Measurements from ENCODE around the gene SLC4A3. TPM values are rescaled to one million over a fixed set of nuclear protein-coding genes. Genes with fewer than 3 reads are reported as not detected.

Gene SLC4A3
- total and polyA plus RNA-seq, 2 of the 13 experiments (the other 11 are each of a cell fraction or from before 2014, with no cell fraction given): 0.18 to 0.95 TPM

GRCh38 chr2:219642465-219643083 is 15.1 kb downstream of the SLC4A3 start (continued):
- TF ChIP-seq SNAPC4 (CRISPR knock-in tag; IDR thresholded peaks at IDR 0.05): 0 out of 2 replicates have a peak, but pooled peaks have one; percentile 31
- peak; percentile 48 for TF ChIP-seq ZNF629 (CRISPR knock-in tag; conservative IDR thresholded peaks at IDR 0.05)
- TF ChIP-seq SYNCRIP (IDR thresholded peaks at IDR 0.05; ENCODE audit: insufficient read depth, low read depth, low read length): no peak
- peak; percentile 64; the same call in 1 of the 2 replicates for TF ChIP-seq PCBP1 (IDR thresholded peaks at IDR 0.05; ENCODE audit: borderline replicate concordance, low read depth, low read length)
- 0 out of 2 replicates have a peak, but pooled peaks have one; percentile 28 for TF ChIP-seq HIC2 (CRISPR knock-in tag; IDR thresholded peaks at IDR 0.05; ENCODE audit: low read depth)
- peak; percentile 94 for TF ChIP-seq ZFP91 (CRISPR knock-in tag; IDR thresholded peaks at IDR 0.05; ENCODE audit: borderline replicate concordance)
- TF ChIP-seq ZNF432 (CRISPR knock-in tag; IDR thresholded peaks at IDR 0.05; ENCODE audit: borderline replicate concordance): no peak
- peak; percentile 97 for TF ChIP-seq ZNF619 (CRISPR knock-in tag; IDR thresholded peaks at IDR 0.05)
- TF ChIP-seq ZGPAT (CRISPR knock-in tag; IDR thresholded peaks at IDR 0.05): peak; percentile 88
- TF ChIP-seq ZNF331 (CRISPR knock-in tag; IDR thresholded peaks at IDR 0.05): peak; percentile 86; the same call in 1 of the 2 replicates
- no peak for TF ChIP-seq ZEB1 (IDR thresholded peaks at IDR 0.05; ENCODE audit: insufficient replicate concordance, low read depth)
- TF ChIP-seq ZNF775 (CRISPR knock-in tag; IDR thresholded peaks at IDR 0.05; ENCODE audit: borderline replicate concordance): no peak
- TF ChIP-seq ARNT (IDR thresholded peaks at IDR 0.05): no peak
- no peak for TF ChIP-seq ZNF777 (CRISPR knock-in tag; IDR thresholded peaks at IDR 0.05)
- TF ChIP-seq MXD4 (CRISPR knock-in tag; IDR thresholded peaks at IDR 0.05): peak; percentile 78; the same call in 1 of the 2 replicates
- TF ChIP-seq FOXJ3 (CRISPR knock-in tag; IDR thresholded peaks at IDR 0.05; ENCODE audit: borderline replicate concordance): 0 out of 2 replicates have a peak, but pooled peaks have one; percentile 40
- peak; percentile 94; the same call in 1 of the 2 replicates for TF ChIP-seq HOXA5 (CRISPR knock-in tag; IDR thresholded peaks at IDR 0.05)
- TF ChIP-seq FOXK1 (CRISPR knock-in tag; IDR thresholded peaks at IDR 0.05; ENCODE audit: borderline replicate concordance, low read depth): peak; percentile 78; the same call in 1 of the 2 replicates
- TF ChIP-seq GATAD1 (CRISPR knock-in tag; IDR thresholded peaks at IDR 0.05): peak; percentile 83
- peak; percentile 66; the same call in 1 of the 2 replicates for TF ChIP-seq RNF2 (conservative IDR thresholded peaks at IDR 0.05; ENCODE audit: low read depth)
